HUDEP-2 (cell line): ENCODE results near the gene LRCH3.
"Not testable (repeated sequence)": the region's sequence is repeated elsewhere in the genome, so short reads cannot be mapped to it uniquely, and the experiment has no call there.

Experiments
- DNase-seq, 76 experiments: peaks; one replicate each; lab custom pipeline; 2025; ENCODE audit not compliant: unreplicated experiment in 76 of 76; lab: John Stamatoyannopoulos, UW

LRCH3 gene

DNA sequence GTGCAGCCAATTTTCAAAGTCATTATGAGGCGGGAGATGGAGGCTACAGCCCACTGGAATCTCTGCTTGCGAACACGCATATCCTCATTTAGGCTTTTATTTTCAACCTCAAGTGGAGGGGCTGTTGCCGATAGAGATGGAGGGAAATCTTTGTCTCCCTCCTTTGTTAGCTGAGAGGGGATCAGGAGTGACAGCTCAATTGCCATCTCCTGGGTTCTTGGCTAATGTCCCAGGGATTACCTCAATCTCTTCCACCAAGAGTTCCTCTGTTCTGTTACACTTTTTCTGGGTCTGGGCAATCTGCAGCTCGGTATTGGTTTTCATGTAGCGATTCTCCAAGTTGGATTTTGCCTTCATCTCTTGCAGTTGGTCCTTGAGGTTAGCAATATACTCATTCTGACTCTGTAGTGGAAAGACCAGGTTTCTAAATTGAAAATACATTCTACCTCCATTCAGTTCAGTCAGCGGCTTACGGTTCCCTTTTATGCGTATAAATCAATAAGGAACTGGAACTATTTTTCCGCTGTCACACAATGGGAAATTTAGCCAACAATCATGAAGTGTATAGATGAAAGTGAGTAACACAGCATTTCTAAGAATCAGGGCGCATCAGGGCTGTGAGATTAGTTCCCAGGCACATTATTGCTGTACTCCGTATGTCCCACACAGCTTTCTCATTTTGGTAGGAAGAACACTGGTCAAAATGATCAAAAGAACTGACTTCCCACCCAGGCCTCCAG, 122.8 kb downstream of the LRCH3 start:
- DNase-seq, result no peak

GRCh38 chr3:197921429-197922275, 130.6 kb downstream of the LRCH3 start:
- not testable (repeated sequence) for DNase-seq

DNA sequence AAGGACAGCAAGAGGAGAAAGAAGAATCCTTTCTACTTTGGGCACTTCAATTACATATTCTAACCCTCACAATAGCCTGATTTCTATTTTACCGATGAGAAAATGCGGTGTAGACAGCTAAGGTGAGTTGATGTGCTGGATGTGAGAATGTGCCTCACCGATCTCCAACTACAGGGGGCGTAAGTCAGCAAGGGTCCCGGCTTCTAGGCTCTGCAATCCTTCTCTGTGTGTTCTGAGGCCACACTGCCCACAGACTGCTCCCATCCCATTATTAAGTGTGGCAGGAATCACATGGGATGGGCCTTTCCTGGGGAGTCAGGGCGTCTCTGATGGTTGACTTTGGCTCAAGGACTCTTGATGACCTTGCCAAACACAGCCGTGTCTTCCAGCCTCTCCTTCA, 135.4 kb downstream of the LRCH3 start:
- peak in 4 of 76 experiments; percentile 2 to 9 (median 5) for DNase-seq

GRCh38 chr3:197927578-197927977, 136.5 kb downstream of the LRCH3 start:
- not testable (repeated sequence) for DNase-seq

GRCh38 chr3:197936819-197937384, 145.8 kb downstream of the LRCH3 start:
- no peak for DNase-seq
